Measurements from ENCODE around the gene VAMP8.
A peak's percentile ranks its signal among the peaks of the same experiment; 100 is the strongest.

The VAMP8 gene

DNA sequence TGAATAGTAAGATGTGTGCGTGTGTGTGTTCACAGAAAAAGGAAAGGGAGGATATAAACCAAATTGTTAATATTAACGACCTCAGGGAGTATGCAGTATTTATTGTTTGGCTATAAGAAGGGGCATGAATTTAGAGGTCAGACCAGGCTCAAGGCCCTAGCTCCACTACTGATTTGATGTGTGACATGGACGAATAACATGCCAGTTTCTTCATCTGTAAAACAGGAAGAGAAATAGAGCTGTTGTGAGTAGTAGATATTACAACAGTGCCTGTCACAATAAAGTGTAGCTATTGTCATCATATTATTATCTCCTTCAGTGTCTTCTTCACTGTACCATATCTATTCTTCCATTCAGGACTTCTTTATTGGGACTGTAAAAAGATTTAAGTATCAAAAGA, 42.5 kb upstream of the VAMP8 start:
- H3K9me2 ChIP-seq (replicated peaks; ENCODE audit: insufficient read depth, low read length), result no peaks in the 10 kb centered on the region
- no peak overlapping the region for H2AFZ ChIP-seq (ENCODE audit: low read depth, low read length, severe bottlenecking)
- no peak overlapping the region for H3K4me3 ChIP-seq (ENCODE audit: insufficient read depth, low read length, poor library complexity, severe bottlenecking)
- no peak overlapping the region for H3K27ac ChIP-seq (ENCODE audit: low read depth, low read length)
- TF ChIP-seq, protein P1, sequence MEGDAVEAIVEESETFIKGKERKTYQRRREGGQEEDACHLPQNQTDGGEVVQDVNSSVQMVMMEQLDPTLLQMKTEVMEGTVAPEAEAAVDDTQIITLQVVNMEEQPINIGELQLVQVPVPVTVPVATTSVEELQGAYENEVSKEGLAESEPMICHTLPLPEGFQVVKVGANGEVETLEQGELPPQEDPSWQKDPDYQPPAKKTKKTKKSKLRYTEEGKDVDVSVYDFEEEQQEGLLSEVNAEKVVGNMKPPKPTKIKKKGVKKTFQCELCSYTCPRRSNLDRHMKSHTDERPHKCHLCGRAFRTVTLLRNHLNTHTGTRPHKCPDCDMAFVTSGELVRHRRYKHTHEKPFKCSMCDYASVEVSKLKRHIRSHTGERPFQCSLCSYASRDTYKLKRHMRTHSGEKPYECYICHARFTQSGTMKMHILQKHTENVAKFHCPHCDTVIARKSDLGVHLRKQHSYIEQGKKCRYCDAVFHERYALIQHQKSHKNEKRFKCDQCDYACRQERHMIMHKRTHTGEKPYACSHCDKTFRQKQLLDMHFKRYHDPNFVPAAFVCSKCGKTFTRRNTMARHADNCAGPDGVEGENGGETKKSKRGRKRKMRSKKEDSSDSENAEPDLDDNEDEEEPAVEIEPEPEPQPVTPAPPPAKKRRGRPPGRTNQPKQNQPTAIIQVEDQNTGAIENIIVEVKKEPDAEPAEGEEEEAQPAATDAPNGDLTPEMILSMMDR (IDR thresholded peaks at IDR 0.05; ENCODE audit: insufficient read depth, low read length, poor library complexity, severe bottlenecking), result no peak
- H3K36me3 ChIP-seq (ENCODE audit: low read length), result peaks cover 2% of the 10 kb centered on the region; the same call in 1 of the 2 replicates
- no peak overlapping the region for H3K9ac ChIP-seq (ENCODE audit: low read length)
- no peaks in the 10 kb centered on the region for H3K27me3 ChIP-seq (ENCODE audit: low read length)
- peaks cover 11% of the 10 kb centered on the region for H3F3A ChIP-seq (ENCODE audit: insufficient read depth)
- no peaks in the 10 kb centered on the region for H3K9me3 ChIP-seq (ENCODE audit: insufficient read depth, low read length)
- H4K20me1 ChIP-seq (ENCODE audit: low read depth, low read length), result peaks cover 2% of the 10 kb centered on the region; the same call in 1 of the 2 replicates
- H3K79me2 ChIP-seq (ENCODE audit: insufficient read depth, low read length), result peaks cover 15% of the 10 kb centered on the region
- H3K4me2 ChIP-seq (ENCODE audit: low read depth, low read length, poor library complexity, severe bottlenecking), result no peak overlapping the region

DNA sequence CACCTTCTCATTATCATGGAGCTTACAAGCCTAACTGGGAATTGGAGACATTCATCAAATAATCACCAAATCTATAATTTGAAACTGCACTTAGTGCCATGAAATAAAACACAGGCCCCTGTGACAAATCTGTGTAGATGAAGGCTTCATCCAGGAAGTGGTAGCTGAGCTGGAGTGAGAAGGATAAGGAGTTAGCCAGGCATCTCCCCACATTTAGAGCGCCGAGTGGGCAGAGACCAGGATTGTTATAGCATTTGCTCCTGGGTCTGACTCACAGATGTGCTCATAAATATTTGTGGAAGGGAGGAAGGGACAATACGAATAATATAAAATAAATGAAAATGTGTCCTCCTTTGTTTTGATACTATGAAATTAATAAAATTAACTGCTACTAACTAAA, 40.9 kb upstream of the VAMP8 start:
- Histone ChIP-seq H4K20me1 (ENCODE audit: low read depth, low read length) (peaks cover 18% of the 10 kb centered on the region), H3K4me3 (ENCODE audit: insufficient read depth, low read length, poor library complexity, severe bottlenecking) (no peak overlapping the region), H2AFZ (ENCODE audit: low read depth, low read length, severe bottlenecking) (no peak overlapping the region), H3K36me3 (ENCODE audit: low read length) (peaks cover 18% of the 10 kb centered on the region), H3F3A (ENCODE audit: insufficient read depth) (peaks cover 27% of the 10 kb centered on the region), H3K9me3 (ENCODE audit: insufficient read depth, low read length) (no peaks in the 10 kb centered on the region), H3K9me2 (replicated peaks; ENCODE audit: insufficient read depth, low read length) (no peaks in the 10 kb centered on the region), H3K4me2 (ENCODE audit: low read depth, low read length, poor library complexity, severe bottlenecking) (no peak overlapping the region), H3K9ac (ENCODE audit: low read length) (no peak overlapping the region), H3K27ac (ENCODE audit: low read depth, low read length) (no peak overlapping the region), H3K27me3 (ENCODE audit: low read length) (no peaks in the 10 kb centered on the region), H3K79me2 (ENCODE audit: insufficient read depth, low read length) (peaks cover 31% of the 10 kb centered on the region)
- no peak for TF ChIP-seq EZH2phosphoT487 (conservative IDR thresholded peaks at IDR 0.05; ENCODE audit: low read length)
- TF ChIP-seq, protein P1 (IDR thresholded peaks at IDR 0.05; ENCODE audit: insufficient read depth, low read length, poor library complexity, severe bottlenecking), result no peak

DNA sequence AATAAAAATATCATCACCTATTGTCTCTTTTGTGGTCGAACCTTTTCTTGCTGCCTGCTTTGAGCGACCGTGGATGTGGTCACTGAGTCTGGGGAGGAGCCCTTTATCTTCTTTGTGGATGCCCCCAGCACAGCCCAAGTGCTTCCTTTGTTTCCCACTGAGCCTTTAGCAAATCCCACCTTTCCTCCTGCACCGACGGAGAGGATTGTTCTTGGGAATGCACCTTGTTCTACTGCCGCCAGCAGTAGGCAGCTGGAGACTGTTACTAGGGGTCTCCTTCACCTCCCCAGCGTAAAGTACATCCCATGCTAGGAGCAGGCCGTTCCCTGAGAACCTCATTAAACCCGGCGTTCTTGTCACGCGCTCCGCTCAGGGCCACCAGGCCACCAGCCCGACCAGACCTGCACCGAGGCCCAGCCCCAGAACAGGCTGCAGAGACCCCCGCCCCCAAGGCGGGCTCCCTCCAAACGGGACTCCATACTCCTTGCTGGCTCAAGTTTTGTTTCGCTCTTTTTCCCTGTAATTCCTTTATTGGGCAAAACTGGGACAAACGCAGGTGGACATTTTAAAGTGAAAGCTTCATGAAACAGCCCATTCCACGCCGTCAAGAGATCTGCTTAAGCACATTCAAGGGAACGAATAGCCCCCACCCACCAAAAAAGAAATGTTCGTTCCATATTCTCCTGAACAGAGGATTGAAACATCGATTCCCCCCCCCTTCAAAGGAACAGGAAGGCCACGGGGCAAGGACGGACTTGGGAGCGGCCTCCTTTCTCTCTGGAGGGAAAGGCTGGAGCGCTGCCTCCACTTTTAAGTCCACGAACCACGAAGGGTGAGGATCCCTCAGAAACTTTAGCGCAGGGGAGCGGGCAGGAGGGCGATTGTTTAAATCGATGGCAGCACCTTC, 39.5 kb upstream of the VAMP8 start:
- H3K9me2 ChIP-seq (replicated peaks; ENCODE audit: insufficient read depth, low read length), result no peaks in the 10 kb centered on the region
- peaks cover 32% of the 10 kb centered on the region for H3K36me3 ChIP-seq (ENCODE audit: low read length)
- H3K9me3 ChIP-seq (ENCODE audit: insufficient read depth, low read length), result no peaks in the 10 kb centered on the region
- peak overlapping the region; percentile 99 for H3K9ac ChIP-seq (ENCODE audit: low read length)
- peaks cover 45% of the 10 kb centered on the region for H3K79me2 ChIP-seq (ENCODE audit: insufficient read depth, low read length)
- TF ChIP-seq, protein P1 (IDR thresholded peaks at IDR 0.05; ENCODE audit: insufficient read depth, low read length, poor library complexity, severe bottlenecking), result no peak
- TF ChIP-seq EZH2phosphoT487 (conservative IDR thresholded peaks at IDR 0.05; ENCODE audit: low read length), result no peak
- H4K20me1 ChIP-seq (ENCODE audit: low read depth, low read length), result peaks cover 32% of the 10 kb centered on the region
- peak overlapping the region; percentile 100 for H3K4me2 ChIP-seq (ENCODE audit: low read depth, low read length, poor library complexity, severe bottlenecking)
- peaks cover 40% of the 10 kb centered on the region for H3F3A ChIP-seq (ENCODE audit: insufficient read depth)
- H3K27ac ChIP-seq (ENCODE audit: low read depth, low read length), result peak overlapping the region; percentile 92
- H3K4me3 ChIP-seq (ENCODE audit: insufficient read depth, low read length, poor library complexity, severe bottlenecking), result peak overlapping the region; percentile 99
- H2AFZ ChIP-seq (ENCODE audit: low read depth, low read length, severe bottlenecking), result peak overlapping the region; percentile 90
- no peaks in the 10 kb centered on the region for H3K27me3 ChIP-seq (ENCODE audit: low read length)
